DND-41 (cell line): ENCODE results near the gene TMTC2.

ENCODE experiments used
- CTCF ChIP-seq: IDR thresholded peaks from 2 replicates; pipeline ENCODE4 v1.5.1; 2012; ENCODE audit warnings: borderline replicate concordance, low read length, moderate library complexity, mild to moderate bottlenecking; ENCODE audit not compliant: poor library complexity, severe bottlenecking; ENCODE audit errors: extremely low read depth
- EZH2 ChIP-seq: IDR thresholded peaks from 3 replicates; pipeline ENCODE4 v1.6.1; 2012; ENCODE audit warnings: borderline replicate concordance, low read depth, mild to moderate bottlenecking, moderate library complexity, low read length, inconsistent platforms; ENCODE audit not compliant: severe bottlenecking

DNA sequence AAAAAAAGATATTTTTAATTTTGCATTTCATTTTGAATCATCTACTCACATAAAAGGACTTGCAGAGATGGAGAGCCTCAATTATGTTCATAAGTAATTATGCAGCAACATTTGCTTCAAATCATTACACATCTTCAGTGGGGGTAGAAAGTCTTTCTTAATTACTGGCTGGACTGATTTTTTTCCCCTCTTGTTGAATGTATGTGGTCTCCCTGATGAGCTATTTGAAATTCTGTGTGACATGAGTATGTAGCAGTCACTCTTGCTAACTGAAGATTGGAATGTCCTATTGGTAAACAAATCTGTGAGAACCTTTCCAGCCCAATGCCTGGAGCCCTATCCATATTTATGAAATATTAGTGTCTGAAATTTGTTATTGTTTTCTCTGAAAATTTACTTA is 139.8 kb downstream of the TMTC2 start:
- TF ChIP-seq CTCF: no peak
- no peak for TF ChIP-seq EZH2
